ENCODE results near the gene UBR4. TPM values are rescaled to one million over a fixed set of nuclear protein-coding genes. Genes with fewer than 3 reads are reported as not detected.

Gene UBR4
- total RNA-seq, 1 donor = 149 TPM

DNA sequence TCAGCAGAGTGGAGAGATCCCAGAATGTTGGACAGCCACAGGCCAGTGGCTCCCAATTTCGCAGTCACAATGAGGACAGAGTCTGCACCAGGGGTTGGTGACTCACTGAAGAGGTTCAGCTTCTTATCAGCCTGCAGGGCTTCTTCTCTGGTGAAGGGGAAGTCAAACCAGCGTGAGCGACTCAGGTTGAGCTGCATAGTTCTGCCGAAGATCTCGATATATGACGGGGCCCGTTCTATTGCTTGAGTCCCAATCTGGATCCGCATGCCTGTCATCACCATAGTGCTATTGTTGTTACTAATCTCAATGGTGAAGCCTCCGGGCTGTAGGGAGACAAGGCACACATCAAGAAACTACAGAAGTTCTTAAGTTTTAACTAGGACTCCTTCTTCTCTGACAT lies 58.5 kb downstream of the UBR4 start:
- DNase-seq (ENCODE audit: insufficient read length, low spot score, missing footprints) = no peak
- no peak overlapping the region for H2AFZ ChIP-seq (ENCODE audit: low read length)
- TF ChIP-seq CTCF (IDR thresholded peaks at IDR 0.05; ENCODE audit: extremely low read depth, low read depth, low read length) = no peak
- H3K27me3 ChIP-seq (ENCODE audit: insufficient read depth, low read length) = no peaks in the 10 kb centered on the region
- H3K4me2 ChIP-seq (ENCODE audit: insufficient read depth, low read length) = no peak overlapping the region
- no peaks in the 10 kb centered on the region for H3K4me1 ChIP-seq (ENCODE audit: insufficient read depth, low read length)
- H3K4me3 ChIP-seq (ENCODE audit: insufficient read depth, low read length) = no peak overlapping the region
- H4K20me1 ChIP-seq (ENCODE audit: insufficient read depth, low read length) = no peaks in the 10 kb centered on the region
- H3K79me2 ChIP-seq (ENCODE audit: insufficient read depth, low read length) = no peaks in the 10 kb centered on the region
- peaks cover 100% of the 10 kb centered on the region for H3K36me3 ChIP-seq (ENCODE audit: insufficient read depth, low read length)
- H3K27ac ChIP-seq (ENCODE audit: low read depth, low read length) = no peak overlapping the region
- H3K9me3 ChIP-seq (ENCODE audit: low read depth, low read length) = no peaks in the 10 kb centered on the region

DNA sequence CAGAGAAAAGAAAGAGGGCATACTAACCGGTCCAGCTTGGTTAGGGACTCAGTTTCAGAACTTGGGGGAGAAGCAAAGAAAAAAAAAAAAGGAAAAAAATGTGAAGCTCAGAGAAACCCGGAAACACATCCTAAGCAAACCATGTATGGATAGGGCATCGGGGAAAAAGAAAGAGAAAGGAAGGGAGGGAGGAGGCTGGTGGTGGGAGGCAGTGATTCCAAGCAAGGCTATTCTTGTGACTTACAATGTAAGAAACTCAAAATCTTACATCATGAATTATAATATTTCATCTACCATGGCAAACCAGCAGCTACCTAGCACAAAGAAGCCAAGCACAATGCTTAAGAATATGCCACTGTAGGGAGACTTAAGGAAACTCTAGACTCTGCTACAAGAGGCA lies 60.3 kb downstream of the UBR4 start:
- no peaks in the 10 kb centered on the region for H3K9me3 ChIP-seq (ENCODE audit: low read depth, low read length)
- H2AFZ ChIP-seq (ENCODE audit: low read length) = no peak overlapping the region
- no peak overlapping the region for H3K4me3 ChIP-seq (ENCODE audit: insufficient read depth, low read length)
- TF ChIP-seq CTCF (IDR thresholded peaks at IDR 0.05; ENCODE audit: extremely low read depth, low read depth, low read length) = no peak
- H3K27ac ChIP-seq (ENCODE audit: low read depth, low read length) = no peak overlapping the region
- H4K20me1 ChIP-seq (ENCODE audit: insufficient read depth, low read length) = no peaks in the 10 kb centered on the region
- no peaks in the 10 kb centered on the region for H3K79me2 ChIP-seq (ENCODE audit: insufficient read depth, low read length)
- no peaks in the 10 kb centered on the region for H3K27me3 ChIP-seq (ENCODE audit: insufficient read depth, low read length)
- peaks cover 100% of the 10 kb centered on the region for H3K36me3 ChIP-seq (ENCODE audit: insufficient read depth, low read length)
- no peak overlapping the region for H3K4me2 ChIP-seq (ENCODE audit: insufficient read depth, low read length)
- no peak for DNase-seq (ENCODE audit: insufficient read length, low spot score, missing footprints)
- no peaks in the 10 kb centered on the region for H3K4me1 ChIP-seq (ENCODE audit: insufficient read depth, low read length)

- TF ChIP-seq CTCF (IDR thresholded peaks at IDR 0.05; ENCODE audit: extremely low read depth, low read depth, low read length) = no peak
- Histone ChIP-seq H4K20me1 (ENCODE audit: insufficient read depth, low read length) (peaks cover 2% of the 10 kb centered on the region), H3K36me3 (ENCODE audit: insufficient read depth, low read length) (peaks cover 87% of the 10 kb centered on the region), H3K4me2 (ENCODE audit: insufficient read depth, low read length) (no peak overlapping the region), H2AFZ (ENCODE audit: low read length) (no peak overlapping the region), H3K4me1 (ENCODE audit: insufficient read depth, low read length) (no peaks in the 10 kb centered on the region), H3K27ac (ENCODE audit: low read depth, low read length) (no peak overlapping the region), H3K9me3 (ENCODE audit: low read depth, low read length) (no peaks in the 10 kb centered on the region), H3K79me2 (ENCODE audit: insufficient read depth, low read length) (peaks cover 2% of the 10 kb centered on the region), H3K4me3 (ENCODE audit: insufficient read depth, low read length) (no peak overlapping the region), H3K27me3 (ENCODE audit: insufficient read depth, low read length) (no peaks in the 10 kb centered on the region)
- no peak for DNase-seq (ENCODE audit: insufficient read length, low spot score, missing footprints)
Measured at GRCh38 chr1:19140465-19140864, 69.6 kb downstream of the UBR4 start.

GRCh38 chr1:19139711-19140110 lies 70.4 kb downstream of the UBR4 start:
- no peak for TF ChIP-seq CTCF (IDR thresholded peaks at IDR 0.05; ENCODE audit: extremely low read depth, low read depth, low read length)
- Histone ChIP-seq H2AFZ (ENCODE audit: low read length) (no peak overlapping the region), H3K79me2 (ENCODE audit: insufficient read depth, low read length) (peaks cover 4% of the 10 kb centered on the region), H3K9me3 (ENCODE audit: low read depth, low read length) (no peaks in the 10 kb centered on the region), H3K4me2 (ENCODE audit: insufficient read depth, low read length) (no peak overlapping the region), H3K4me1 (ENCODE audit: insufficient read depth, low read length) (no peaks in the 10 kb centered on the region), H3K27ac (ENCODE audit: low read depth, low read length) (no peak overlapping the region), H3K27me3 (ENCODE audit: insufficient read depth, low read length) (no peaks in the 10 kb centered on the region), H4K20me1 (ENCODE audit: insufficient read depth, low read length) (peaks cover 2% of the 10 kb centered on the region), H3K4me3 (ENCODE audit: insufficient read depth, low read length) (no peak overlapping the region), H3K36me3 (ENCODE audit: insufficient read depth, low read length) (peaks cover 87% of the 10 kb centered on the region)
- no peak for DNase-seq (ENCODE audit: insufficient read length, low spot score, missing footprints)

Measured in osteoblast (primary cell).